ENCODE data around the gene PPARG. TPM values are rescaled to one million over a fixed set of nuclear protein-coding genes. Genes with fewer than 3 reads are reported as not detected.
"Not testable (repeated sequence)": the region's sequence is repeated elsewhere in the genome, so short reads cannot be mapped to it uniquely, and the experiment has no call there.

PPARG gene
- total and polyA plus RNA-seq, 2 experiments from 2014 or later, result 0.15 to 0.42 TPM

DNA sequence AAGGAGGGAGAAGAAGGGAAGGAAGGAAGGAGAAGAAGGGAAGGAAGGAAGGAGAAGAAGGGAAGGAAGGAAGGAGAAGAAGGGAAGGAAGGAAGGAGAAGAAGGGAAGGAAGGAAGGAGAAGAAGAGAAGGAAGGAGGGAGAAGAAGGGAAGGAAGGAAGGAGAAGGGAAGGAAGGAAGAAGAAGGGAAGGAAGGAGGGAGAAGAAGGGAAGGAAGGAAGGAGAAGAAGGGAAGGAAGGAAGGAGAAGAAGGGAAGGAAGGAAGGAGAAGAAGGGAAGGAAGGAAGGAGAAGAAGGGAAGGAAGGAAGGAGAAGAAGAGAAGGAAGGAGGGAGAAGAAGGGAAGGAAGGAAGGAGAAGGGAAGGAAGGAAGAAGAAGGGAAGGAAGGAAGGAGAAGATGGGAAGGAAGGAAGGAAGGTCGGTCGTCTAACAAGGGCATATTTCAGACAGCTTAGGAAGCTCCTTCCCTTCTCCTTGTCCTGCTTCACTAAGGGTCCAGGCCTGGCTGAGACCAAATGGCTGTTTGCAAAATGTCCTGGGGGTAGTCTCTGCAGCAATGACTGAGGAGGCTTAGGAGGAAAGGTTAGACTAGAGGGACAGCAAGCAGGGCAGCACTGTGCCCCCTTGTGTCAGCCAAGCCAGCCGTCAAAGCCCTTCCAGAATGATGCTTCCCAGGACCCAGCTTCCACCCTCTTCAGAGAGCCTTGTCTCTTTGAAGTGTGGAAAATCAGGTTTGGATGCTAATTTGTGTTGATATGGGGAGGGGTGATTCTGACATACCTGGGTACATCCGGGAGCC lies 159.7 kb downstream of the PPARG start:
- H2AFZ ChIP-seq; H3K27ac Mint-ChIP-seq; H3K36me3 ChIP-seq (ENCODE audit: insufficient read depth); ATAC-seq; H3K27me3 ChIP-seq (ENCODE audit: insufficient read depth); H4K20me1 ChIP-seq (replicated peaks; ENCODE audit: insufficient read depth); H3K36me3 Mint-ChIP-seq (ENCODE audit: low read depth); H3K4me3 ChIP-seq; H3K27ac ChIP-seq (ENCODE audit: low read depth); H3K9me2 ChIP-seq (ENCODE audit: insufficient read depth); H3K27me3 Mint-ChIP-seq (ENCODE audit: insufficient read depth, low read depth, poor library complexity); H3K79me2 ChIP-seq (replicated peaks; ENCODE audit: insufficient read depth); H3K4me3 Mint-ChIP-seq; H3K4me2 ChIP-seq; H3K9me3 Mint-ChIP-seq; H3F3A ChIP-seq (replicated peaks; ENCODE audit: low read depth): not testable (repeated sequence)
- peak; percentile 32 for DNase-seq (ENCODE audit: low spot score)
- TF ChIP-seq, protein P1, sequence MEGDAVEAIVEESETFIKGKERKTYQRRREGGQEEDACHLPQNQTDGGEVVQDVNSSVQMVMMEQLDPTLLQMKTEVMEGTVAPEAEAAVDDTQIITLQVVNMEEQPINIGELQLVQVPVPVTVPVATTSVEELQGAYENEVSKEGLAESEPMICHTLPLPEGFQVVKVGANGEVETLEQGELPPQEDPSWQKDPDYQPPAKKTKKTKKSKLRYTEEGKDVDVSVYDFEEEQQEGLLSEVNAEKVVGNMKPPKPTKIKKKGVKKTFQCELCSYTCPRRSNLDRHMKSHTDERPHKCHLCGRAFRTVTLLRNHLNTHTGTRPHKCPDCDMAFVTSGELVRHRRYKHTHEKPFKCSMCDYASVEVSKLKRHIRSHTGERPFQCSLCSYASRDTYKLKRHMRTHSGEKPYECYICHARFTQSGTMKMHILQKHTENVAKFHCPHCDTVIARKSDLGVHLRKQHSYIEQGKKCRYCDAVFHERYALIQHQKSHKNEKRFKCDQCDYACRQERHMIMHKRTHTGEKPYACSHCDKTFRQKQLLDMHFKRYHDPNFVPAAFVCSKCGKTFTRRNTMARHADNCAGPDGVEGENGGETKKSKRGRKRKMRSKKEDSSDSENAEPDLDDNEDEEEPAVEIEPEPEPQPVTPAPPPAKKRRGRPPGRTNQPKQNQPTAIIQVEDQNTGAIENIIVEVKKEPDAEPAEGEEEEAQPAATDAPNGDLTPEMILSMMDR (conservative IDR thresholded peaks at IDR 0.05; ENCODE audit: low read depth in 2 of 2), result peak; percentile 15 to 55; a peak in 2 of 4 replicates
- H3K4me1 ChIP-seq (ENCODE audit: insufficient read depth), result peaks cover 11% of the 10 kb centered on the region
- H3K4me1 Mint-ChIP-seq, result peaks cover 15% of the 10 kb centered on the region

DNA sequence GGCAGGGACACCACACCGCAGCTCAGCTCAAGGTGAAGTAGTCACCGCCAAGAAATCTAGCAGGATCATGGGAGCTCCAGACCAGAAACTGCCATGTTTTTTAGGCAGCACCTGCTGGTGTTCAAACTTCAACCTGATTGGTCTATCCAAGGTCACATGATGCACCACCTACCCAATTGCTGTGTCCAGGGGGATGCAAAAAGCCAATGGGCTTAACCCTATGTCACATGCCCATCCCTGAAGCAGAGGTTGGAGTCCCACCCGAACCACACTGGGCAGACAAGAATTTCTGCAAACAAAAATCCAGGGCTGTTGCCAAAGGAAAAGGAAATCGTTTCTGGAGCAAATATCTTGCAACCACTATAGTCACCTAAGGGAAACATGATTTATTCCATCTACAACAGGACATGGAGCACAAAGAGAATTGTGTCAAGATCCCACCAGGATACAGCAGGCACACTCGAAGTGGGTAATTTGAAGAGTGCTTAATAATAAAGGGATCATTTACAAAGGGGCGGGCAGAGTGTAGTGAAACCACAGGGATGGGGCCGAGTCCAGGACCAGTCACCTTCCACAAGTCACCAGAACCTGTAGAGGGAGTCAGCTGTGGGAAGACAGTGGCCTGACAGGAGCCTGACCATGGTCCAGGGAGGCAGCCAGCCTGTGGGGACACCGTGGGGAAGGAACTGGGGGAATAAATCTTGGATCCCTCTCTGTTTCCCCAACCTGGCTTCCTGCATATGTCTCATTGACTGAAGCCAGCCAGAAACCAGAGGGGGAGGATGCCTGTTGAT lies 161.2 kb downstream of the PPARG start:
- Mint-ChIP-seq H3K4me3 (no peak overlapping the region), H3K36me3 (ENCODE audit: low read depth) (no peaks in the 10 kb centered on the region), H3K27ac (no peak overlapping the region), H3K27me3 (ENCODE audit: insufficient read depth, low read depth, poor library complexity) (peaks cover 8% of the 10 kb centered on the region), H3K4me1 (peaks cover 6% of the 10 kb centered on the region), H3K9me3 (no peaks in the 10 kb centered on the region)
- Histone ChIP-seq H3K9me2 (ENCODE audit: insufficient read depth) (0 out of 2 replicates have a peak, but pooled peaks cover 4% of the 10 kb centered on the region), H2AFZ (no peak overlapping the region), H4K20me1 (replicated peaks; ENCODE audit: insufficient read depth) (no peaks in the 10 kb centered on the region), H3K27ac (ENCODE audit: low read depth) (no peak overlapping the region), H3K27me3 (ENCODE audit: insufficient read depth) (no peaks in the 10 kb centered on the region), H3K4me2 (no peak overlapping the region), H3K36me3 (ENCODE audit: insufficient read depth) (no peaks in the 10 kb centered on the region), H3K4me3 (no peak overlapping the region), H3K4me1 (ENCODE audit: insufficient read depth) (0 out of 2 replicates have a peak, but pooled peaks cover 4% of the 10 kb centered on the region), H3F3A (replicated peaks; ENCODE audit: low read depth) (no peaks in the 10 kb centered on the region), H3K79me2 (replicated peaks; ENCODE audit: insufficient read depth) (no peaks in the 10 kb centered on the region)
- DNase-seq (ENCODE audit: low spot score) (no peak), ATAC-seq (no peak)
- TF ChIP-seq, protein P1 (conservative IDR thresholded peaks at IDR 0.05; ENCODE audit: low read depth in 2 of 2), result no peak
- TF ChIP-seq JUNB (IDR thresholded peaks at IDR 0.05; ENCODE audit: unreplicated experiment), result no peak
- TF ChIP-seq CREB1 (CRISPR knock-in tag; IDR thresholded peaks at IDR 0.05; ENCODE audit: low read depth), result no peak
- TF ChIP-seq EZH2 (IDR thresholded peaks at IDR 0.05; ENCODE audit: low read depth, unreplicated experiment), result no peak
- no peak for TF ChIP-seq ZNF331 (CRISPR knock-in tag; IDR thresholded peaks at IDR 0.05; ENCODE audit: low read depth)
- TF ChIP-seq ZNF114 (CRISPR knock-in tag; IDR thresholded peaks at IDR 0.05), result no peak
- TF ChIP-seq, protein P2, sequence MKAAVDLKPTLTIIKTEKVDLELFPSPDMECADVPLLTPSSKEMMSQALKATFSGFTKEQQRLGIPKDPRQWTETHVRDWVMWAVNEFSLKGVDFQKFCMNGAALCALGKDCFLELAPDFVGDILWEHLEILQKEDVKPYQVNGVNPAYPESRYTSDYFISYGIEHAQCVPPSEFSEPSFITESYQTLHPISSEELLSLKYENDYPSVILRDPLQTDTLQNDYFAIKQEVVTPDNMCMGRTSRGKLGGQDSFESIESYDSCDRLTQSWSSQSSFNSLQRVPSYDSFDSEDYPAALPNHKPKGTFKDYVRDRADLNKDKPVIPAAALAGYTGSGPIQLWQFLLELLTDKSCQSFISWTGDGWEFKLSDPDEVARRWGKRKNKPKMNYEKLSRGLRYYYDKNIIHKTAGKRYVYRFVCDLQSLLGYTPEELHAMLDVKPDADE (IDR thresholded peaks at IDR 0.05), result no peak
- no peak for TF ChIP-seq NANOG (IDR thresholded peaks at IDR 0.05; ENCODE audit: borderline replicate concordance)
- no peak for TF ChIP-seq POLR2AphosphoS5 (IDR thresholded peaks at IDR 0.05; ENCODE audit: low read depth)
- TF ChIP-seq, protein P3, sequence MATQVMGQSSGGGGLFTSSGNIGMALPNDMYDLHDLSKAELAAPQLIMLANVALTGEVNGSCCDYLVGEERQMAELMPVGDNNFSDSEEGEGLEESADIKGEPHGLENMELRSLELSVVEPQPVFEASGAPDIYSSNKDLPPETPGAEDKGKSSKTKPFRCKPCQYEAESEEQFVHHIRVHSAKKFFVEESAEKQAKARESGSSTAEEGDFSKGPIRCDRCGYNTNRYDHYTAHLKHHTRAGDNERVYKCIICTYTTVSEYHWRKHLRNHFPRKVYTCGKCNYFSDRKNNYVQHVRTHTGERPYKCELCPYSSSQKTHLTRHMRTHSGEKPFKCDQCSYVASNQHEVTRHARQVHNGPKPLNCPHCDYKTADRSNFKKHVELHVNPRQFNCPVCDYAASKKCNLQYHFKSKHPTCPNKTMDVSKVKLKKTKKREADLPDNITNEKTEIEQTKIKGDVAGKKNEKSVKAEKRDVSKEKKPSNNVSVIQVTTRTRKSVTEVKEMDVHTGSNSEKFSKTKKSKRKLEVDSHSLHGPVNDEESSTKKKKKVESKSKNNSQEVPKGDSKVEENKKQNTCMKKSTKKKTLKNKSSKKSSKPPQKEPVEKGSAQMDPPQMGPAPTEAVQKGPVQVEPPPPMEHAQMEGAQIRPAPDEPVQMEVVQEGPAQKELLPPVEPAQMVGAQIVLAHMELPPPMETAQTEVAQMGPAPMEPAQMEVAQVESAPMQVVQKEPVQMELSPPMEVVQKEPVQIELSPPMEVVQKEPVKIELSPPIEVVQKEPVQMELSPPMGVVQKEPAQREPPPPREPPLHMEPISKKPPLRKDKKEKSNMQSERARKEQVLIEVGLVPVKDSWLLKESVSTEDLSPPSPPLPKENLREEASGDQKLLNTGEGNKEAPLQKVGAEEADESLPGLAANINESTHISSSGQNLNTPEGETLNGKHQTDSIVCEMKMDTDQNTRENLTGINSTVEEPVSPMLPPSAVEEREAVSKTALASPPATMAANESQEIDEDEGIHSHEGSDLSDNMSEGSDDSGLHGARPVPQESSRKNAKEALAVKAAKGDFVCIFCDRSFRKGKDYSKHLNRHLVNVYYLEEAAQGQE (IDR thresholded peaks at IDR 0.05; ENCODE audit: unreplicated experiment), result no peak
